H9 (cell line): Measurements from ENCODE around the gene PELO. TPM values are rescaled to one million over a fixed set of nuclear protein-coding genes. Genes with fewer than 3 reads are reported as not detected.

ENCODE experiments used
- DNase-seq: peaks from one replicate; pipeline ENCODE4 v3.0.0-alpha.2; 2017
- H2AFZ ChIP-seq: one replicate; pipeline ENCODE4 v1.6.1; 2013; ENCODE audit warnings: mild to moderate bottlenecking, low read length, control low read depth, moderate library complexity
- H2AK5ac ChIP-seq: 2 replicates; pipeline ENCODE4 v1.6.1; 2013; ENCODE audit warnings: low read length, control low read depth, mixed read lengths; ENCODE audit not compliant: insufficient read length
- H2BK120ac ChIP-seq: one replicate; pipeline ENCODE4 v1.6.1; 2013; ENCODE audit warnings: low read depth, mild to moderate bottlenecking, low read length, control low read depth, inconsistent platforms; ENCODE audit not compliant: poor library complexity, severe bottlenecking
- H2BK12ac ChIP-seq: 2 replicates; pipeline ENCODE4 v1.6.1; 2013; ENCODE audit warnings: low read length, control low read depth, mixed read lengths, low read depth; ENCODE audit not compliant: insufficient read length
- H2BK15ac ChIP-seq: 2 replicates; pipeline ENCODE4 v1.6.1; 2013; ENCODE audit warnings: low read depth, low read length, control low read depth
- H2BK20ac ChIP-seq: one replicate; pipeline ENCODE4 v1.6.1; 2013; ENCODE audit warnings: low read depth, mild to moderate bottlenecking, low read length, control low read depth, inconsistent platforms; ENCODE audit not compliant: poor library complexity, severe bottlenecking
- H2BK5ac ChIP-seq: 2 replicates; pipeline ENCODE4 v1.6.1; 2013; ENCODE audit warnings: low read length, control low read depth, mixed read lengths; ENCODE audit not compliant: insufficient read length
- H3K14ac ChIP-seq: 2 replicates; pipeline ENCODE4 v1.6.1; 2013; ENCODE audit warnings: low read length, control low read depth; ENCODE audit not compliant: insufficient read depth
- H3K18ac ChIP-seq: 2 replicates; pipeline ENCODE4 v1.6.1; 2013; ENCODE audit warnings: low read depth, mild to moderate bottlenecking, mixed read lengths, low read length, control low read depth; ENCODE audit not compliant: insufficient read length
- H3K23ac ChIP-seq: 2 replicates; pipeline ENCODE4 v1.6.1; 2013; ENCODE audit warnings: low read length, control low read depth, mixed read lengths, low read depth; ENCODE audit not compliant: insufficient read length
- H3K23me2 ChIP-seq: 2 replicates; pipeline ENCODE4 v1.6.1; 2013; ENCODE audit warnings: low read depth, mild to moderate bottlenecking, mixed read lengths, low read length, control low read depth; ENCODE audit not compliant: insufficient read length, poor library complexity, severe bottlenecking
- H3K27ac ChIP-seq: 2 replicates; pipeline ENCODE4 v1.5.1; 2013; ENCODE audit warnings: low read length, control low read depth, mixed read lengths, low read depth; ENCODE audit not compliant: insufficient read length
- H3K27me3 ChIP-seq: 2 replicates; pipeline ENCODE4 v1.6.1; 2013; ENCODE audit warnings: low read length, control low read depth, inconsistent platforms; ENCODE audit not compliant: insufficient read depth
- H3K4ac ChIP-seq: 2 replicates; pipeline ENCODE4 v1.6.1; 2013; ENCODE audit warnings: low read depth, mild to moderate bottlenecking, control low read depth, inconsistent platforms, low read length, moderate library complexity
- H3K4me1 ChIP-seq: 2 replicates; pipeline ENCODE4 v1.6.1; 2013; ENCODE audit warnings: low read length, control low read depth, inconsistent platforms; ENCODE audit not compliant: insufficient read depth
- H3K4me2 ChIP-seq: 2 replicates; pipeline ENCODE4 v1.6.1; 2013; ENCODE audit warnings: low read length, control low read depth, mixed read lengths; ENCODE audit not compliant: insufficient read length, insufficient read depth
- H3K56ac ChIP-seq: 2 replicates; pipeline ENCODE4 v1.6.1; 2013; ENCODE audit warnings: low read depth, mild to moderate bottlenecking, mixed read lengths, low read length, control low read depth; ENCODE audit not compliant: insufficient read length
- H3K79me1 ChIP-seq: 2 replicates; pipeline ENCODE4 v1.6.1; 2013; ENCODE audit warnings: low read depth, mild to moderate bottlenecking, moderate library complexity, low read length, control low read depth, inconsistent platforms; ENCODE audit not compliant: insufficient read depth, poor library complexity, severe bottlenecking
- H3K79me2 ChIP-seq: 2 replicates; pipeline ENCODE4 v1.6.1; 2013; ENCODE audit warnings: low read length, control low read depth, inconsistent platforms; ENCODE audit not compliant: insufficient read depth
- H3K9ac ChIP-seq: 2 replicates; pipeline ENCODE4 v1.6.1; 2013; ENCODE audit warnings: low read length, control low read depth, mixed read lengths; ENCODE audit not compliant: insufficient read length; ENCODE audit errors: extremely low read depth
- H3K9me3 ChIP-seq: one replicate; pipeline ENCODE4 v1.6.1; 2013; ENCODE audit warnings: low read depth, low read length, inconsistent platforms; ENCODE audit not compliant: control insufficient read depth
- H3T11ph ChIP-seq: one replicate; pipeline ENCODE4 v1.6.1; 2013; ENCODE audit warnings: mild to moderate bottlenecking, low read length, control low read depth, inconsistent platforms
- H4K20me1 ChIP-seq: one replicate; pipeline ENCODE4 v1.6.1; 2013; ENCODE audit not compliant: control insufficient read depth, insufficient read length, insufficient read depth
- H4K5ac ChIP-seq: 2 replicates; pipeline ENCODE4 v1.6.1; 2013; ENCODE audit warnings: low read depth, mild to moderate bottlenecking, mixed read lengths, low read length, control low read depth; ENCODE audit not compliant: insufficient read length
- H4K8ac ChIP-seq: replicated peaks from 2 replicates; pipeline ENCODE4 v1.6.1; 2013; ENCODE audit warnings: low read length, control low read depth, mixed read lengths, low read depth; ENCODE audit not compliant: insufficient read length
- H4K91ac ChIP-seq: 2 replicates; pipeline ENCODE4 v1.6.1; 2013; ENCODE audit warnings: low read depth, mild to moderate bottlenecking, moderate library complexity, mixed read lengths, low read length, control low read depth; ENCODE audit not compliant: insufficient read length
- H3K27ac Mint-ChIP-seq, 3 experiments: 2 replicates in 2 of 3; 3 replicates in 1 of 3; pipeline ENCODE4 v1.8.0; 2020 to 2021; ENCODE audit warnings: mixed read lengths in 3 of 3, mild to moderate bottlenecking in 1 of 3, moderate library complexity in 1 of 3
- H3K27me3 Mint-ChIP-seq: 2 replicates; pipeline ENCODE4 v1.8.0; 2021; ENCODE audit warnings: low read depth, mild to moderate bottlenecking, moderate library complexity, mixed read lengths
- H3K36me3 Mint-ChIP-seq, 3 experiments: 2 replicates in 2 of 3; 3 replicates in 1 of 3; pipeline ENCODE4 v1.8.0; 2020 to 2021; ENCODE audit warnings: low read depth in 3 of 3, mixed read lengths in 3 of 3; ENCODE audit not compliant: insufficient read depth in 1 of 3
- H3K4me1 Mint-ChIP-seq, 2 experiments: 2 replicates each; pipeline ENCODE4 v1.8.0; 2020; ENCODE audit warnings: mixed read lengths in 2 of 2
- H3K4me3 Mint-ChIP-seq, 2 experiments: 2 replicates in 1 of 2; 3 replicates in 1 of 2; pipeline ENCODE4 v1.8.0; 2020 to 2021; ENCODE audit warnings: mild to moderate bottlenecking in 2 of 2, mixed read lengths in 2 of 2, moderate library complexity in 1 of 2
- H3K9me3 Mint-ChIP-seq, 2 experiments: 2 replicates in 1 of 2; 3 replicates in 1 of 2; pipeline ENCODE4 v1.8.0; 2020; ENCODE audit warnings: mild to moderate bottlenecking in 2 of 2, mixed read lengths in 2 of 2, moderate library complexity in 1 of 2
- WGBS: extraction: QIAGEN DNeasy Blood & Tissue Kit; methylation state at CpG from one replicate; pipeline ENCODE4 v1.1.7; 2013; ENCODE audit warnings: missing lambda C conversion rate, low lambda C conversion rate, mixed read lengths; ENCODE audit not compliant: insufficient read length; ENCODE audit errors: extremely low coverage; 5-methylcytosine and 5-hydroxymethylcytosine counted together
- total RNA-seq: library from RNA; stranded (reverse); gene quantifications from 2 replicates; pipeline ENCODE4 v1.2.1, GENCODE V29; 2021
- TF ChIP-seq, protein P1 (sequence below): fragments of 200-600 bp; sonication (generic); conservative IDR thresholded peaks from 3 replicates; pipeline ENCODE4 v1.8.0; 2021; ENCODE audit warnings: antibody characterized with exemption, mild to moderate bottlenecking

Gene PELO
- total RNA-seq, 1 experiment from 2014 or later = 20.3 TPM

GRCh38 chr5:52774005-52774410 lies 13.7 kb upstream of the PELO start:
- no peaks in the 10 kb centered on the region for H3K36me3 Mint-ChIP-seq
- Histone ChIP-seq H2BK12ac (no peak overlapping the region), H2AK5ac (no peak overlapping the region), H3T11ph (no peak overlapping the region), H3K56ac (no peak overlapping the region), H3K14ac (no peak overlapping the region), H3K4me1 (no peaks in the 10 kb centered on the region), H4K20me1 (no peaks in the 10 kb centered on the region), H4K5ac (no peak overlapping the region), H3K79me2 (no peaks in the 10 kb centered on the region), H2BK120ac (no peak overlapping the region), H3K9me3 (no peaks in the 10 kb centered on the region), H4K8ac (no peak overlapping the region), H3K23me2 (no peaks in the 10 kb centered on the region), H4K91ac (no peak overlapping the region), H3K18ac (no peak overlapping the region), H2BK15ac (no peak overlapping the region), H3K4me2 (no peak overlapping the region), H3K27ac (no peak overlapping the region), H3K79me1 (no peaks in the 10 kb centered on the region), H3K4ac (no peak overlapping the region), H3K23ac (no peak overlapping the region), H3K9ac (no peak overlapping the region), H2AFZ (no peak overlapping the region), H2BK5ac (no peak overlapping the region), H2BK20ac (no peak overlapping the region), H3K27me3 (no peaks in the 10 kb centered on the region)
- H3K9me3 Mint-ChIP-seq = no peaks in the 10 kb centered on the region; a peak in 1 of 5 replicates
- TF ChIP-seq, protein P1, sequence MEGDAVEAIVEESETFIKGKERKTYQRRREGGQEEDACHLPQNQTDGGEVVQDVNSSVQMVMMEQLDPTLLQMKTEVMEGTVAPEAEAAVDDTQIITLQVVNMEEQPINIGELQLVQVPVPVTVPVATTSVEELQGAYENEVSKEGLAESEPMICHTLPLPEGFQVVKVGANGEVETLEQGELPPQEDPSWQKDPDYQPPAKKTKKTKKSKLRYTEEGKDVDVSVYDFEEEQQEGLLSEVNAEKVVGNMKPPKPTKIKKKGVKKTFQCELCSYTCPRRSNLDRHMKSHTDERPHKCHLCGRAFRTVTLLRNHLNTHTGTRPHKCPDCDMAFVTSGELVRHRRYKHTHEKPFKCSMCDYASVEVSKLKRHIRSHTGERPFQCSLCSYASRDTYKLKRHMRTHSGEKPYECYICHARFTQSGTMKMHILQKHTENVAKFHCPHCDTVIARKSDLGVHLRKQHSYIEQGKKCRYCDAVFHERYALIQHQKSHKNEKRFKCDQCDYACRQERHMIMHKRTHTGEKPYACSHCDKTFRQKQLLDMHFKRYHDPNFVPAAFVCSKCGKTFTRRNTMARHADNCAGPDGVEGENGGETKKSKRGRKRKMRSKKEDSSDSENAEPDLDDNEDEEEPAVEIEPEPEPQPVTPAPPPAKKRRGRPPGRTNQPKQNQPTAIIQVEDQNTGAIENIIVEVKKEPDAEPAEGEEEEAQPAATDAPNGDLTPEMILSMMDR = no peak
- no peak overlapping the region for H3K4me3 Mint-ChIP-seq
- peaks cover 20 to 21% of the 10 kb centered on the region in 2 experiments for H3K4me1 Mint-ChIP-seq
- H3K27ac Mint-ChIP-seq = peak overlapping the region in 2 of 3 experiments; percentile 14 to 86; a peak in 3 of 7 replicates
- WGBS = no CpG with 5 or more reads among the region's 5 CpGs
- no peaks in the 10 kb centered on the region for H3K27me3 Mint-ChIP-seq
- no peak for DNase-seq
